Measurements from ENCODE around the gene ADGRG6. TPM values are rescaled to one million over a fixed set of nuclear protein-coding genes. Genes with fewer than 3 reads are reported as not detected.

The ADGRG6 gene
- total and polyA plus RNA-seq, 4 donors, result 18.7 to 110 (median 45.7) TPM

DNA sequence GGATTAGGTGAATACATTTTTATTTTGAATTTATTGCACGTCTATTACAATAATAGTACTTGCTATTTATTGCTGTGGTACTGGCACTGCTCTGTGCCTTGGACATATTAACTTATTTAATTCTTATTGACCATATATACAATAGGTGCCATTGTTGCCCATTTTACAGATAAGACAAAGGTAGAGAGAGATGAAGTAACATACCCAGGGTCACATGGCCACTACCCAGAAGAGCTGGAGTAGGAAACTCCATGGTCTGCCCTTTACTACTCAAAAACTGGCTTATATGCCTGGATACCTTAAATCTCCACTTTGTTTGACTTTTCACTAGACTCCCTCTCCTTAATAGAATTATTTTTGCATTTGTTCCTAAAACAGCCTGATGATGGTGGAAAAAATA is 67.5 kb downstream of the ADGRG6 start:
- Histone ChIP-seq H3K4me1 (ENCODE audit: control insufficient read depth in 4 of 4, insufficient read depth in 4 of 4, low read length in 3 of 4) (peaks cover 6 to 19% (median 11%) of the 10 kb centered on the region in 4 donors), H3K27ac (ENCODE audit: low read depth in 1 of 2, low read length in 2 of 2) (no peak overlapping the region), H3K4me3 (ENCODE audit: low read depth in 1 of 3, low read length in 3 of 3) (no peak overlapping the region), H3K36me3 (ENCODE audit: control insufficient read depth in 4 of 4, insufficient read depth in 3 of 4, low read depth in 1 of 4, low read length in 3 of 4) (peaks cover 0 to 9% (median 1%) of the 10 kb centered on the region in 4 donors), H3K27me3 (ENCODE audit: control insufficient read depth in 4 of 4, insufficient read depth in 4 of 4, low read length in 3 of 4) (no peaks in the 10 kb centered on the region), H3K9me3 (ENCODE audit: control insufficient read depth in 4 of 4, low read length in 3 of 4) (no peaks in the 10 kb centered on the region), H3K9ac (ENCODE audit: low read depth in 1 of 2, low read length in 2 of 2) (no peak overlapping the region)
- DNase-seq (ENCODE audit: low spot score), result no peak
- TF ChIP-seq, protein P1, sequence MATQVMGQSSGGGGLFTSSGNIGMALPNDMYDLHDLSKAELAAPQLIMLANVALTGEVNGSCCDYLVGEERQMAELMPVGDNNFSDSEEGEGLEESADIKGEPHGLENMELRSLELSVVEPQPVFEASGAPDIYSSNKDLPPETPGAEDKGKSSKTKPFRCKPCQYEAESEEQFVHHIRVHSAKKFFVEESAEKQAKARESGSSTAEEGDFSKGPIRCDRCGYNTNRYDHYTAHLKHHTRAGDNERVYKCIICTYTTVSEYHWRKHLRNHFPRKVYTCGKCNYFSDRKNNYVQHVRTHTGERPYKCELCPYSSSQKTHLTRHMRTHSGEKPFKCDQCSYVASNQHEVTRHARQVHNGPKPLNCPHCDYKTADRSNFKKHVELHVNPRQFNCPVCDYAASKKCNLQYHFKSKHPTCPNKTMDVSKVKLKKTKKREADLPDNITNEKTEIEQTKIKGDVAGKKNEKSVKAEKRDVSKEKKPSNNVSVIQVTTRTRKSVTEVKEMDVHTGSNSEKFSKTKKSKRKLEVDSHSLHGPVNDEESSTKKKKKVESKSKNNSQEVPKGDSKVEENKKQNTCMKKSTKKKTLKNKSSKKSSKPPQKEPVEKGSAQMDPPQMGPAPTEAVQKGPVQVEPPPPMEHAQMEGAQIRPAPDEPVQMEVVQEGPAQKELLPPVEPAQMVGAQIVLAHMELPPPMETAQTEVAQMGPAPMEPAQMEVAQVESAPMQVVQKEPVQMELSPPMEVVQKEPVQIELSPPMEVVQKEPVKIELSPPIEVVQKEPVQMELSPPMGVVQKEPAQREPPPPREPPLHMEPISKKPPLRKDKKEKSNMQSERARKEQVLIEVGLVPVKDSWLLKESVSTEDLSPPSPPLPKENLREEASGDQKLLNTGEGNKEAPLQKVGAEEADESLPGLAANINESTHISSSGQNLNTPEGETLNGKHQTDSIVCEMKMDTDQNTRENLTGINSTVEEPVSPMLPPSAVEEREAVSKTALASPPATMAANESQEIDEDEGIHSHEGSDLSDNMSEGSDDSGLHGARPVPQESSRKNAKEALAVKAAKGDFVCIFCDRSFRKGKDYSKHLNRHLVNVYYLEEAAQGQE (IDR thresholded peaks at IDR 0.05), result no peak
- TF ChIP-seq RAD21 (IDR thresholded peaks at IDR 0.05), result no peak
- TF ChIP-seq, protein P2, sequence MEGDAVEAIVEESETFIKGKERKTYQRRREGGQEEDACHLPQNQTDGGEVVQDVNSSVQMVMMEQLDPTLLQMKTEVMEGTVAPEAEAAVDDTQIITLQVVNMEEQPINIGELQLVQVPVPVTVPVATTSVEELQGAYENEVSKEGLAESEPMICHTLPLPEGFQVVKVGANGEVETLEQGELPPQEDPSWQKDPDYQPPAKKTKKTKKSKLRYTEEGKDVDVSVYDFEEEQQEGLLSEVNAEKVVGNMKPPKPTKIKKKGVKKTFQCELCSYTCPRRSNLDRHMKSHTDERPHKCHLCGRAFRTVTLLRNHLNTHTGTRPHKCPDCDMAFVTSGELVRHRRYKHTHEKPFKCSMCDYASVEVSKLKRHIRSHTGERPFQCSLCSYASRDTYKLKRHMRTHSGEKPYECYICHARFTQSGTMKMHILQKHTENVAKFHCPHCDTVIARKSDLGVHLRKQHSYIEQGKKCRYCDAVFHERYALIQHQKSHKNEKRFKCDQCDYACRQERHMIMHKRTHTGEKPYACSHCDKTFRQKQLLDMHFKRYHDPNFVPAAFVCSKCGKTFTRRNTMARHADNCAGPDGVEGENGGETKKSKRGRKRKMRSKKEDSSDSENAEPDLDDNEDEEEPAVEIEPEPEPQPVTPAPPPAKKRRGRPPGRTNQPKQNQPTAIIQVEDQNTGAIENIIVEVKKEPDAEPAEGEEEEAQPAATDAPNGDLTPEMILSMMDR (IDR thresholded peaks at IDR 0.05; ENCODE audit: low read depth, low read length, missing input control), result no peak
- 93% methylated on average over 1 of the region's 1 CpG for WGBS

DNA sequence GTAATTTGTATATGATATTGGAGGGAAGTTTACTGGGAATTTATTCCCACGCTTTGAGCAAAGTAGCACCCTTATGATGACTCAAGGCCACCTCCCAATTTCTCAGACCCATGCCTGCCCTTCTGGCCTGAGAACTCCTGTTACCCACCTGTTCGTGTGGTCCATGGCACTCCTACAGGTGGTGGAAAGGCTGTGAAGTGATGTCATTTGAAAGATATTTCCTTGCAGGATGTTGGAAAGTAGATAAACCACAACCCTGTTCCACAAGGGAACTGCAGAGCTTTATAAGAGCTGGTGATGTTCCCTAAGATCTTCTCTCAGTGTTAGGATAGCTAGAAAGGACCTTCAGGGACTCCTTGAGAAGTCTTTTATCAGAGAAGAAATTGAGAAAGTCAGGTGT is 70.5 kb downstream of the ADGRG6 start:
- H3K9ac ChIP-seq (ENCODE audit: low read depth in 1 of 2, low read length in 2 of 2), result no peak overlapping the region
- WGBS, result 79% methylated on average over 2 of the region's 2 CpGs

DNA sequence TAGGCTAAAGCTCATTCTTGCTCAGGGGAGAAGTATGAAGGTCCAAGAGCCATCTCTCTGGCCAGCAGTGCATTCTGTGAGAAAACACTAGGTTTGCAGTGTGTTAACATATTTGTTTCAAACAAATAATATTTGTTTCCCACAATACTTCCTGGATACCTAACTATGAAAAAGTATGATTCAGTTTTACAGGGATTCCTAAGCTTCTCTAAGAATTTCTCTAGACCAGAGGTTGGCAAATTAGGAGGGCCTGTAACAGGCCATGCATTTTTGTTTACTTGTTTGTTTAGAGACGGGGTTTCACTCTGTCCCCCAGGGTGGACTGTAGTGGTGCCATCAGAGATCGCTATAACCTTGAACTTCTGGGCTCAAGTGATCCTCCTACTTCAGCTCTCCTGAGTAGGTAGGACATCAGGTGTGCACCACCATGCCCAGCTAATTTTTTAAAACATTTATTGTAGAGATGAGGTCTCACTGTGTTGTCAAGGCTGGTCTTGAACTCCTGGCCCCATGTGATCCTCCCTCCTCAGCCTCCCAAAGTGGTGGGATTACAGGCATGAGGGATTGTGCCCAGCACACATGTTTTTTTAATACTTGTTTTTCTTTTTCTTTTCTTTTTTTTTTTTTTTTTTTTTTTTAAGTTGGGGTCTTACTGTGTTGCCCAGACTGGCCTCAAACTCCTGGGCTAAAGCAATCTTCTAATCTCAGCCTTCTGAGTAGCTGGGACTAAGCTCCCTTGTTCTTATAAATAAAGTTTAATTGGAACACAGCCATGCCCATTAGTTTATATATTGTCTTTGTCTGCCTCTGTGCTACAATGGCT is 71.7 kb downstream of the ADGRG6 start:
- H3K4me1 ChIP-seq (ENCODE audit: control insufficient read depth in 4 of 4, insufficient read depth in 4 of 4, low read length in 3 of 4), result peaks cover 9 to 37% (median 32%) of the 10 kb centered on the region in 4 donors
- DNase-seq (ENCODE audit: low spot score), result no peak
- H3K27ac ChIP-seq (ENCODE audit: low read depth in 1 of 2, low read length in 2 of 2), result peak overlapping the region; percentile 44 to 64
- no peaks in the 10 kb centered on the region for H3K9me3 ChIP-seq (ENCODE audit: control insufficient read depth in 4 of 4, low read length in 3 of 4)
- H3K36me3 ChIP-seq (ENCODE audit: control insufficient read depth in 4 of 4, insufficient read depth in 3 of 4, low read depth in 1 of 4, low read length in 3 of 4), result peaks cover 0 to 9% (median 1%) of the 10 kb centered on the region in 4 donors
- no peak overlapping the region for H3K9ac ChIP-seq (ENCODE audit: low read depth in 1 of 2, low read length in 2 of 2)
- H3K27me3 ChIP-seq (ENCODE audit: control insufficient read depth in 4 of 4, insufficient read depth in 4 of 4, low read length in 3 of 4), result no peaks in the 10 kb centered on the region
- H3K4me3 ChIP-seq (ENCODE audit: low read depth in 1 of 3, low read length in 3 of 3), result no peak overlapping the region
- WGBS, result 39% methylated on average over 2 of the region's 2 CpGs
- TF ChIP-seq EGR1 (IDR thresholded peaks at IDR 0.05; ENCODE audit: low read depth in 2 of 2) (no peak), HNF4A (conservative IDR thresholded peaks at IDR 0.05) (no peak), RAD21 (IDR thresholded peaks at IDR 0.05) (no peak), RXRA (IDR thresholded peaks at IDR 0.05) (no peak), HNF4G (IDR thresholded peaks at IDR 0.05) (no peak), GABPA (IDR thresholded peaks at IDR 0.05 in 1 of 2, conservative IDR thresholded peaks at IDR 0.05 in 1 of 2) (no peak), FOXA1 (IDR thresholded peaks at IDR 0.05) (no peak)
- TF ChIP-seq, protein P3, sequence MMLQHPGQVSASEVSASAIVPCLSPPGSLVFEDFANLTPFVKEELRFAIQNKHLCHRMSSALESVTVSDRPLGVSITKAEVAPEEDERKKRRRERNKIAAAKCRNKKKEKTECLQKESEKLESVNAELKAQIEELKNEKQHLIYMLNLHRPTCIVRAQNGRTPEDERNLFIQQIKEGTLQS (IDR thresholded peaks at IDR 0.05), result no peak
- TF ChIP-seq, protein P4, sequence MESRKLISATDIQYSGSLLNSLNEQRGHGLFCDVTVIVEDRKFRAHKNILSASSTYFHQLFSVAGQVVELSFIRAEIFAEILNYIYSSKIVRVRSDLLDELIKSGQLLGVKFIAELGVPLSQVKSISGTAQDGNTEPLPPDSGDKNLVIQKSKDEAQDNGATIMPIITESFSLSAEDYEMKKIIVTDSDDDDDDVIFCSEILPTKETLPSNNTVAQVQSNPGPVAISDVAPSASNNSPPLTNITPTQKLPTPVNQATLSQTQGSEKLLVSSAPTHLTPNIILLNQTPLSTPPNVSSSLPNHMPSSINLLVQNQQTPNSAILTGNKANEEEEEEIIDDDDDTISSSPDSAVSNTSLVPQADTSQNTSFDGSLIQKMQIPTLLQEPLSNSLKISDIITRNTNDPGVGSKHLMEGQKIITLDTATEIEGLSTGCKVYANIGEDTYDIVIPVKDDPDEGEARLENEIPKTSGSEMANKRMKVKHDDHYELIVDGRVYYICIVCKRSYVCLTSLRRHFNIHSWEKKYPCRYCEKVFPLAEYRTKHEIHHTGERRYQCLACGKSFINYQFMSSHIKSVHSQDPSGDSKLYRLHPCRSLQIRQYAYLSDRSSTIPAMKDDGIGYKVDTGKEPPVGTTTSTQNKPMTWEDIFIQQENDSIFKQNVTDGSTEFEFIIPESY (IDR thresholded peaks at IDR 0.05), result no peak
- TF ChIP-seq, protein P5, sequence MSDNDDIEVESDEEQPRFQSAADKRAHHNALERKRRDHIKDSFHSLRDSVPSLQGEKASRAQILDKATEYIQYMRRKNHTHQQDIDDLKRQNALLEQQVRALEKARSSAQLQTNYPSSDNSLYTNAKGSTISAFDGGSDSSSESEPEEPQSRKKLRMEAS (IDR thresholded peaks at IDR 0.05), result no peak

More for the DNA sequence above, 70.5 kb downstream of the ADGRG6 start:
- peaks cover 9 to 37% (median 29%) of the 10 kb centered on the region in 4 donors for H3K4me1 ChIP-seq (ENCODE audit: control insufficient read depth in 4 of 4, insufficient read depth in 4 of 4, low read length in 3 of 4)
- TF ChIP-seq FOXA1 (IDR thresholded peaks at IDR 0.05) (no peak), HNF4G (IDR thresholded peaks at IDR 0.05) (no peak), RAD21 (IDR thresholded peaks at IDR 0.05) (no peak), HNF4A (conservative IDR thresholded peaks at IDR 0.05) (no peak), NR2F2 (IDR thresholded peaks at IDR 0.05) (no peak)
- TF ChIP-seq, protein P4 (IDR thresholded peaks at IDR 0.05), result no peak
- no peaks in the 10 kb centered on the region for H3K9me3 ChIP-seq (ENCODE audit: control insufficient read depth in 4 of 4, low read length in 3 of 4)
- H3K4me3 ChIP-seq (ENCODE audit: low read depth in 1 of 3, low read length in 3 of 3), result no peak overlapping the region
- no peaks in the 10 kb centered on the region for H3K27me3 ChIP-seq (ENCODE audit: control insufficient read depth in 4 of 4, insufficient read depth in 4 of 4, low read length in 3 of 4)
- peak overlapping the region in 1 of 2 donors; percentile 31 for H3K27ac ChIP-seq (ENCODE audit: low read depth in 1 of 2, low read length in 2 of 2)
- peaks cover 0 to 9% (median 1%) of the 10 kb centered on the region in 4 donors for H3K36me3 ChIP-seq (ENCODE audit: control insufficient read depth in 4 of 4, insufficient read depth in 3 of 4, low read depth in 1 of 4, low read length in 3 of 4)
- DNase-seq (ENCODE audit: low spot score), result no peak

Data from liver (tissue), 9 donors.